OCI-LY3 (cell line): ENCODE results near the gene RPH3AL.

Source experiments
- H2AFZ ChIP-seq: fragments of 200-600, 300-600 bp; shearing (Covaris generic); 2 replicates; pipeline ENCODE4 v1.6.0; 2014; ENCODE audit warnings: antibody characterized with exemption, low read depth, low read length
- H3K27ac ChIP-seq: fragments of 200-600, 300-600 bp; sonication (generic); 2 replicates; pipeline ENCODE4 v1.5.1; 2014; ENCODE audit warnings: mild to moderate bottlenecking, low read length, moderate library complexity, mixed read lengths
- H3K27me3 ChIP-seq: fragments of 200-600, 300-600 bp; sonication (generic); 2 replicates; pipeline ENCODE4 v1.6.1; 2014; ENCODE audit warnings: low read depth, low read length, mixed read lengths
- H3K36me3 ChIP-seq: fragments of 200-600, 300-600 bp; sonication (generic); replicated peaks from 2 replicates; pipeline ENCODE3; 2014; ENCODE audit warnings: low read depth, low read length, mixed read lengths
- H3K4me1 ChIP-seq: fragments of 300-600, 200-600 bp; sonication (generic); 2 replicates; pipeline ENCODE4 v1.6.1; 2014; ENCODE audit warnings: low read length, mixed read lengths
- H3K4me2 ChIP-seq: fragments of 200-600, 300-600 bp; sonication (generic); 2 replicates; pipeline ENCODE4 v1.6.1; 2014; ENCODE audit warnings: low read length, mixed read lengths
- H3K4me3 ChIP-seq: fragments of 300-600, 200-600 bp; sonication (generic); 2 replicates; pipeline ENCODE4 v1.5.1; 2014; ENCODE audit warnings: antibody characterized with exemption, mild to moderate bottlenecking, low read length, moderate library complexity
- H3K79me2 ChIP-seq: fragments of 300-600, 200-600 bp; shearing (Covaris generic); 2 replicates; pipeline ENCODE4 v1.6.1; 2014; ENCODE audit warnings: mild to moderate bottlenecking, low read length, mixed read lengths
- H3K9ac ChIP-seq: fragments of 300-600, 200-600 bp; shearing (Covaris generic); 2 replicates; pipeline ENCODE4 v1.6.0; 2014; ENCODE audit warnings: mild to moderate bottlenecking, low read length, moderate library complexity
- H3K9me3 ChIP-seq: fragments of 200-600, 300-600 bp; shearing (Covaris generic); 2 replicates; pipeline ENCODE4 v1.6.1; 2014; ENCODE audit warnings: low read length, mixed read lengths; ENCODE audit not compliant: insufficient read depth
- H4K20me1 ChIP-seq: fragments of 200-600, 300-600 bp; sonication (generic); 2 replicates; pipeline ENCODE4 v1.6.1; 2016; ENCODE audit warnings: low read length, mixed read lengths; ENCODE audit not compliant: insufficient read depth
- CTCF ChIP-seq: fragments of 200-600, 300-600 bp; sonication (generic); IDR thresholded peaks from 2 replicates; pipeline ENCODE4 v1.5.1; 2014; ENCODE audit warnings: antibody characterized with exemption, low read length, low read depth
- EZH2phosphoT487 ChIP-seq: fragments of 200-600 bp; shearing (Covaris generic); IDR thresholded peaks from 2 replicates; pipeline ENCODE4 v1.6.1; 2018; ENCODE audit warnings: antibody characterized with exemption, mixed run types, low read depth

The RPH3AL gene

GRCh38 chr17:263773-264172 is 88.8 kb downstream of the RPH3AL start:
- no peak for TF ChIP-seq CTCF
- TF ChIP-seq EZH2phosphoT487: no peak
- Histone ChIP-seq H3K27ac (no peak overlapping the region), H3K4me1 (no peaks in the 10 kb centered on the region), H3K36me3 (no peaks in the 10 kb centered on the region), H3K27me3 (no peaks in the 10 kb centered on the region), H3K9ac (no peak overlapping the region), H3K4me2 (no peak overlapping the region), H3K4me3 (no peak overlapping the region), H2AFZ (no peak overlapping the region), H4K20me1 (no peaks in the 10 kb centered on the region), H3K9me3 (no peaks in the 10 kb centered on the region), H3K79me2 (no peaks in the 10 kb centered on the region)

DNA sequence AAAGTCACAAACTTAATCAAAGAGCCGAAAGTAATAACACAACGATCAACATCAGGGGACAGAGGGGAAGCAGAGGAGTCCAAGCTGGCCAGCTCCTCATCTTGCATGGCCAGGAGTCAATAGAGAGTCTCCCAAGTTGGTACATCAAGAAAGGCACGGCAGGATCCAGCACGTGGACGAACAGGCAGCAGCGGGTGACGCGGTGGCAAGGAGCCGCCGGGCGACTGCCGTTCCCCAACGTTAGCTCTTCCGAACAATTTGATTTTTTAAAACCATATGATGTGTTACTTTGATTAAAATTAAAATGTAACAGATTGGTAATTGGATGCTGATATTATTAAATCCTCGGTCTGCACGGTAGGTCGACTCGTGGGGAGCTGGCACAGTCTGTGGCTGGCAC is 89.3 kb downstream of the RPH3AL start:
- H3K27ac ChIP-seq: no peak overlapping the region

DNA sequence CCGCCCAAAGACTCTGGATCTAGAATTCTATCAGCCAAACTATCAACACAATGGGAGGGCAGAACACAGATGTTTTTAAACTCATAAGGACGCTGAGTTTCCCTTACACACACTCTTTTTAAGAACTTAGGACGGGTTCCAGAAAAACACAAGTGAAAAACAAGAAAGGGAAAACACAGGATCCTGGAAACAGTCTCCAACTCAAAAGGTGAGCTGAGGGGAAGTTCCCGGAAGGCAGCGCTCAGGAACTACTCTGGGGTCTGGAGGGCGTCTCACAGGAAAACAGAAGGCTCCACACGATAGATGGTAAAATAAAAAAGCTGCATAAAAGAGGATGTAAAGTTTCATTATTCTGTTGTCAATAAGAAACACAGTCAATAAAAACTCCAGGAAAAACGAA is 91.0 kb downstream of the RPH3AL start:
- no peaks in the 10 kb centered on the region for H3K36me3 ChIP-seq
- no peak overlapping the region for H3K4me2 ChIP-seq
- H3K79me2 ChIP-seq: no peaks in the 10 kb centered on the region
- H3K9me3 ChIP-seq: no peaks in the 10 kb centered on the region
- H2AFZ ChIP-seq: no peak overlapping the region
- no peak overlapping the region for H3K4me3 ChIP-seq
- no peaks in the 10 kb centered on the region for H4K20me1 ChIP-seq
- no peak overlapping the region for H3K27ac ChIP-seq
- no peaks in the 10 kb centered on the region for H3K4me1 ChIP-seq
- H3K27me3 ChIP-seq: no peaks in the 10 kb centered on the region
- no peak overlapping the region for H3K9ac ChIP-seq
- TF ChIP-seq CTCF (no peak), EZH2phosphoT487 (no peak)

More for the DNA sequence above, 89.3 kb downstream of the RPH3AL start:
- no peaks in the 10 kb centered on the region for H3K4me1 ChIP-seq
- no peak overlapping the region for H2AFZ ChIP-seq
- H3K9ac ChIP-seq: no peak overlapping the region
- no peak overlapping the region for H3K4me3 ChIP-seq
- H3K79me2 ChIP-seq: no peaks in the 10 kb centered on the region
- no peaks in the 10 kb centered on the region for H4K20me1 ChIP-seq
- H3K36me3 ChIP-seq: no peaks in the 10 kb centered on the region
- TF ChIP-seq EZH2phosphoT487 (no peak), CTCF (no peak)
- H3K4me2 ChIP-seq: no peak overlapping the region
- H3K27me3 ChIP-seq: no peaks in the 10 kb centered on the region
- H3K9me3 ChIP-seq: no peaks in the 10 kb centered on the region

DNA sequence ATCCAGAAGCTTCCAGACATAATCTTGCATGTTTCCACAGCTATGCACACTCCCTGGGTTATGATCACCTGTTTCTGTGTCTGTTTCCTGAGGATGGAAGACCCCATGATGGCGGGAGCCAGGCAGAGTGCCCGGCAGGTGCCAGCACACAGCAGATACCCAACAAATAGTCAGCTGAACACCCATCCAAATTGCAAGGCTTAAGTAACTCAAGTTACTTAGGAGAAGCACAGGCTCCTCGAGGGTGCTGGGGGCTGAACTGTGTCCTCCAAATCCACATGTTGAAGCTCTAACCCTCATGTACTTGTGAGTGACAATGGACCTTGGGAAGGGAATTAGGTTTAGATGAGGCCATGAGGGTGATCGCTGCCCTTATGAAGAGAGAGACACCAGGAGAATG is 91.7 kb downstream of the RPH3AL start:
- no peaks in the 10 kb centered on the region for H3K4me1 ChIP-seq
- no peaks in the 10 kb centered on the region for H4K20me1 ChIP-seq
- no peaks in the 10 kb centered on the region for H3K36me3 ChIP-seq
- H3K9me3 ChIP-seq: no peaks in the 10 kb centered on the region
- H2AFZ ChIP-seq: no peak overlapping the region
- H3K4me2 ChIP-seq: no peak overlapping the region
- H3K9ac ChIP-seq: no peak overlapping the region
- TF ChIP-seq CTCF (no peak), EZH2phosphoT487 (no peak)
- H3K27me3 ChIP-seq: no peaks in the 10 kb centered on the region
- no peak overlapping the region for H3K27ac ChIP-seq
- no peak overlapping the region for H3K4me3 ChIP-seq
- no peaks in the 10 kb centered on the region for H3K79me2 ChIP-seq
